Bronchial smooth muscle cell (primary cell): ENCODE data around the gene BRD7. TPM values are rescaled to one million over a fixed set of nuclear protein-coding genes. Genes with fewer than 3 reads are reported as not detected.

Experiments used
- total RNA-seq: library from RNA; depleted of rRNA; stranded (reverse); fragments of >200 nt; gene quantifications from 2 replicates; pipeline ENCODE4 v1.2.1, GENCODE V29; 2014

BRD7 gene
- 28.2 and 31.8 TPM in 2 replicates for total RNA-seq

GRCh38 chr16:50368410-50369132, at the start of gene BRD7:
Gene BRD7 (minus strand): TSS chr16:50368988. CDS start chr16:50368774, 214 bp downstream.

GRCh38 chr16:50266337-50267091, 102.3 kb downstream of the BRD7 start, which contains the start of gene ADCY7:
Gene ADCY7 (plus strand): TSS chr16:50266551. CDS start chr16:50288180, 21,629 bp downstream.

Other genes starting within 250 kb of the BRD7 start
- gene TENT4B, start 215.7 kb downstream of the BRD7 start, total RNA-seq: 6.1 and 6.2 TPM in 2 replicates
- 46.8 and 57.4 TPM in 2 replicates for gene ADCY7, start 102.4 kb downstream of the BRD7 start, total RNA-seq
- gene NKD1, start 179.4 kb upstream of the BRD7 start, total RNA-seq: under 0.01 TPM in 2 replicates